ENCODE measurements around the gene LNPK. TPM values are rescaled to one million over a fixed set of nuclear protein-coding genes. Genes with fewer than 3 reads are reported as not detected.

LNPK gene
- polyA plus RNA-seq, 1 donor from 2014 or later = 46.7 TPM

DNA sequence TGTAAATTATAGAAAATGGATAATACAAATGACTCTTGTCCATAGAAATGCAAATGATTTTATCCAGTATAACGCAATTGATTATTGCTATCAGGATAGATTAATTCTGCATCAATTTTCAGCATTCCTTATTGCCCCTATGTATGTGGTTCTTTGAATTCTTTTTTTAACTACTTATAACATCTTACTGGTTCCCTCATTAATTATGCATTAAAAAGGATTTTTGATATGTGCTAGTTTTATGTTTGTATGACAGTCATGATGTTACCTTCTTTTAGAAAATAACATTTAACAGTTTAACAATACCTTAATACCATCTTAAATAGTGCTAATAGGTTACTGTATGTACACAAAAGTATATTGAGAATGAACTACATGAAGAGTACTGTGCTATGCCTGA is 20.0 kb upstream of the LNPK start:
- TF ChIP-seq SMC3 (conservative IDR thresholded peaks at IDR 0.05; ENCODE audit: poor library complexity) = no peak
- no peak for TF ChIP-seq MXI1 (conservative IDR thresholded peaks at IDR 0.05; ENCODE audit: poor library complexity, severe bottlenecking)
- no peak for TF ChIP-seq TAF1 (IDR thresholded peaks at IDR 0.05; ENCODE audit: low read depth)
- TF ChIP-seq EP300 (conservative IDR thresholded peaks at IDR 0.05; ENCODE audit: poor library complexity, severe bottlenecking) = no peak
- TF ChIP-seq REST (IDR thresholded peaks at IDR 0.05; ENCODE audit: borderline replicate concordance) = no peak
- TF ChIP-seq RAD21 (conservative IDR thresholded peaks at IDR 0.05) = no peak
- TF ChIP-seq POLR2AphosphoS5 (IDR thresholded peaks at IDR 0.05) = no peak
- no peak for TF ChIP-seq EZH2 (IDR thresholded peaks at IDR 0.05; ENCODE audit: borderline replicate concordance, insufficient read depth, low read length, poor library complexity, severe bottlenecking)
- TF ChIP-seq CTCF (IDR thresholded peaks at IDR 0.05; ENCODE audit: poor library complexity, severe bottlenecking) = no peak
- Histone ChIP-seq H3K27me3 (ENCODE audit: insufficient read depth, low read depth, low read length) (no peaks in the 10 kb centered on the region), H3K36me3 (ENCODE audit: insufficient read depth, low read length) (no peaks in the 10 kb centered on the region), H3K4me3 (ENCODE audit: low read length) (no peak overlapping the region), H3F3A (ENCODE audit: insufficient read depth, low read length, poor library complexity, severe bottlenecking) (no peaks in the 10 kb centered on the region), H3K9me3 (ENCODE audit: low read length) (no peaks in the 10 kb centered on the region), H4K20me1 (ENCODE audit: insufficient read depth) (no peaks in the 10 kb centered on the region), H2AFZ (ENCODE audit: low read depth, low read length) (no peak overlapping the region), H3K9me2 (ENCODE audit: insufficient read depth, low read length) (no peaks in the 10 kb centered on the region), H3K27ac (ENCODE audit: low read length) (no peak overlapping the region), H3K79me2 (replicated peaks; ENCODE audit: insufficient read depth, low read length) (no peaks in the 10 kb centered on the region), H3K4me2 (ENCODE audit: low read length) (no peak overlapping the region), H3K9ac (ENCODE audit: low read length) (no peak overlapping the region)

GRCh38 chr2:176020400-176020799 is 18.3 kb upstream of the LNPK start:
- Histone ChIP-seq H3K27me3 (ENCODE audit: insufficient read depth, low read depth, low read length) (no peaks in the 10 kb centered on the region), H3K27ac (ENCODE audit: low read length) (no peak overlapping the region), H3K4me2 (ENCODE audit: low read length) (no peak overlapping the region), H3K9me2 (ENCODE audit: insufficient read depth, low read length) (no peaks in the 10 kb centered on the region), H3F3A (ENCODE audit: insufficient read depth, low read length, poor library complexity, severe bottlenecking) (no peaks in the 10 kb centered on the region), H3K9me3 (ENCODE audit: low read length) (no peaks in the 10 kb centered on the region), H3K79me2 (replicated peaks; ENCODE audit: insufficient read depth, low read length) (no peaks in the 10 kb centered on the region), H4K20me1 (ENCODE audit: insufficient read depth) (no peaks in the 10 kb centered on the region), H3K9ac (ENCODE audit: low read length) (no peak overlapping the region), H3K36me3 (ENCODE audit: insufficient read depth, low read length) (no peaks in the 10 kb centered on the region), H2AFZ (ENCODE audit: low read depth, low read length) (no peak overlapping the region), H3K4me3 (ENCODE audit: low read length) (no peak overlapping the region)
- no peak for TF ChIP-seq POLR2AphosphoS5 (IDR thresholded peaks at IDR 0.05)
- TF ChIP-seq SMC3 (conservative IDR thresholded peaks at IDR 0.05; ENCODE audit: poor library complexity) = no peak
- TF ChIP-seq RAD21 (conservative IDR thresholded peaks at IDR 0.05) = no peak
- no peak for TF ChIP-seq CTCF (IDR thresholded peaks at IDR 0.05; ENCODE audit: poor library complexity, severe bottlenecking)
- TF ChIP-seq TAF1 (IDR thresholded peaks at IDR 0.05; ENCODE audit: low read depth) = no peak
- TF ChIP-seq EP300 (conservative IDR thresholded peaks at IDR 0.05; ENCODE audit: poor library complexity, severe bottlenecking) = no peak
- TF ChIP-seq MXI1 (conservative IDR thresholded peaks at IDR 0.05; ENCODE audit: poor library complexity, severe bottlenecking) = no peak
- no peak for TF ChIP-seq REST (IDR thresholded peaks at IDR 0.05; ENCODE audit: borderline replicate concordance)
- TF ChIP-seq EZH2 (IDR thresholded peaks at IDR 0.05; ENCODE audit: borderline replicate concordance, insufficient read depth, low read length, poor library complexity, severe bottlenecking) = no peak
